Measurements from ENCODE around the gene PLGLB2.
A peak's percentile ranks its signal among the peaks of the same experiment; 100 is the strongest.
"Not testable (repeated sequence)": the region's sequence is repeated elsewhere in the genome, so short reads cannot be mapped to it uniquely, and the experiment has no call there.

The PLGLB2 gene

DNA sequence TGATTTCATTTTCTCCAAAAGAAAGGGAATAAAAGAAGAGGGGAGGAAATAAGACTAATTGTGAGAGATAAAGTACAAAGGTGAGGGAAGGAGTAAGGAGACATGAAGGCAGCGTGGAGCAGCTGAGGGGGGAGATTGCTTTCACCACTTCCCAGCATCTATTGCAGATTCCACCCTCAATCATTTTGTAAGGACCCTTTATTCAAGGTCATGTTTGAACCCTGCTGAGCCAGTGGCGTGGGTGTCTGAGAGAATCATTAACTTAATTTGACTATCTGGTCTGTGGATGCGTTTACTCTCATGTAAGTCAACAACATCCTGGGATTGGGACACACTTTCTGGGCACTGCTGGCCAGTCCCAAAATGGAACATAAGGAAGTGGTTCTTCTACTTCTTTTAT, at the start of gene PLGLB2:
Gene PLGLB2 (plus strand): TSS at position 297 of the 400 bp plus-strand sequence. CDS start 67 bp downstream, at position 364.
- H3K27ac Mint-ChIP-seq; H3K4me1 Mint-ChIP-seq (ENCODE audit: low read depth); H3K36me3 Mint-ChIP-seq (ENCODE audit: low read depth); H3K4me3 Mint-ChIP-seq; H3K9me3 Mint-ChIP-seq; H3K27me3 Mint-ChIP-seq (ENCODE audit: low read depth): not testable (repeated sequence)

DNA sequence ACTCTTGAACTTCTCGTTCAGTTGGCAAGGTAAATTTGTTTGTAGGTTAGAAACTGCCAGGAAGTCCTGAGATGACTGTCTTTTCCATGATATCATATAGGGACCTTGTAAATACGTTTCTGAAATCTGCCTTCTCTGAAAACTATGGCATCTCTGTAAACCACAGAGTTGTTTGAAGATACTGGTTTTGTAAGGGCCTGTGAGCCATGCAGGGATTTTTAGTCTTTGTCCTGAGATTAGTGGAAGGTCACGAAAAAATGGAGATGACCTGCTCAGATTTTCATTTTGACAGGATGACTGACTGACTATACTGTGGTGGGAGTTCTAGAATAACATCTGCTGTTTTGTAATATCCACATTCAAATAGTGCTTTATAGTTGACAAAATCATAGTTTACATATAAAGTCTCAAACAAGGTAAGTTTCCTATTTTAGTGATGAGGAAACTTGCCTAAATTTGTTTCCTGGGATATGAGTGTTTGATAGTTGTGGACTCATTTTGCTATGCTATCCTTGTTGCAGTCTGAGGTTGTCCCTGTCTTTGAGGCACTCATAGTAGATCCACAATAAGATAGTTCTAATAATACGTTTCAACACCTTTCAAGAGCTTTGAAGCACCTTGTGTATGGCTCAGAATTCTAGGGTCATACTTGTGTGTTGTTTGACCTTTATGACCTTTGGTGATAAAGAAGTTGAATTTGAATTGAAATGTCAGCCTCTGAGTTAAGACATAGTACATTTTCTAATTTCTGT, 43.1 kb upstream of the PLGLB2 start:
- peak overlapping the region; percentile 93 for H3K27ac Mint-ChIP-seq
- H3K4me1 Mint-ChIP-seq (ENCODE audit: low read depth); H3K27me3 Mint-ChIP-seq (ENCODE audit: low read depth); H3K36me3 Mint-ChIP-seq (ENCODE audit: low read depth); H3K9me3 Mint-ChIP-seq: not testable (repeated sequence)
- peak overlapping the region; percentile 28 for H3K4me3 Mint-ChIP-seq

DNA sequence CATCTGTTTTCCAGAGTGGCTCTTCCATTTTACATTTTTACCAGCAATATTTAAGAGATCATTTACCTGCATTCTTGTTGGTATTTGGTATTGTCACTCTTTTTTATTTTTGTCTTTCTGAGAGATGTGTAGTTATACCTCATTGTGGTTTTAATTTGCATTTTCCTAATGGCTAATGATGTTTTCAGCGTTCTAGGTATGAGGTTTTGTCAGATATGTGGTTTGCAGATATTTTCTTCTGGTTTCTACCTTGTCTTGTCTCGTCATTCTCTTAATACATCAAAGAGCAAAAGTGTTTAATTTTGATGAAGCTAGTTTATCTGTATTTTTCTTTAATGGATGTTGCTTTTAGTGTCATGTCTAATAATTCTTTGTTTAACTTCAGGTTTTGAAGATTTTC, 39.5 kb upstream of the PLGLB2 start:
- not testable (repeated sequence) for H3K27ac Mint-ChIP-seq; H3K9me3 Mint-ChIP-seq; H3K4me3 Mint-ChIP-seq; H3K4me1 Mint-ChIP-seq (ENCODE audit: low read depth); H3K36me3 Mint-ChIP-seq (ENCODE audit: low read depth); H3K27me3 Mint-ChIP-seq (ENCODE audit: low read depth)

DNA sequence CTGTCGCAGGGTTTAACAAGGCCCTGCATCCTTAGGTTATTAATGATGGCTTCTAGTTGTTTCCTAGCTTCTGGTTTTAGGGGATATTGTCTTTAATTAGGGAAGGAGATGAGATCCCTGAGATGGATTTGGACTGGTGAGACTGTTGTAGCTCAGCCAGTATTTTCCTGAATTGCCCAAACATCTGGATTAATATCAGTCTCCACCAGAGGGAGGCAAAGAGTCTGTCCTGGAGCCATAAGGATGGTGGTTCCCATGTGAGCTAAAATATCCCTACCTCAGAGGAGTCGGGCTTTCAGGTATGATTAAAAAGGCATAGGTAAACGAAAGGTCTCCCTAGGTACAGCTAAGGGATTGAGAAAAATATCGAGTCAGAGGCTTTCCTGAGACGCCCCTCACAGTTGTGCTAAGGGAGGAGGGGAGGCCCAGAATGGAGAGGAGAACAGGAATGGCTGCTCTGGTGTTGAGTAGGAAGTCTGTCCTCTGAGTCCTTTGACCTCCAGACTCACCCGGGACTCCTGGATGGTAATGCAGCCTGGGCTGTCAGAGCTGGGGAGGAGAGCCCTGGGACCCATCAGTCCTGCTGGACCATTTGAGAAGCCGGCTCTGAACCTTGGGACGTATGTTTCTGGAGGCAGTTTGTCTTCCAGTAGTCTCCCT, 19.8 kb upstream of the PLGLB2 start:
- H3K9me3 Mint-ChIP-seq; H3K4me3 Mint-ChIP-seq; H3K27ac Mint-ChIP-seq; H3K36me3 Mint-ChIP-seq (ENCODE audit: low read depth); H3K27me3 Mint-ChIP-seq (ENCODE audit: low read depth); H3K4me1 Mint-ChIP-seq (ENCODE audit: low read depth): not testable (repeated sequence)

DNA sequence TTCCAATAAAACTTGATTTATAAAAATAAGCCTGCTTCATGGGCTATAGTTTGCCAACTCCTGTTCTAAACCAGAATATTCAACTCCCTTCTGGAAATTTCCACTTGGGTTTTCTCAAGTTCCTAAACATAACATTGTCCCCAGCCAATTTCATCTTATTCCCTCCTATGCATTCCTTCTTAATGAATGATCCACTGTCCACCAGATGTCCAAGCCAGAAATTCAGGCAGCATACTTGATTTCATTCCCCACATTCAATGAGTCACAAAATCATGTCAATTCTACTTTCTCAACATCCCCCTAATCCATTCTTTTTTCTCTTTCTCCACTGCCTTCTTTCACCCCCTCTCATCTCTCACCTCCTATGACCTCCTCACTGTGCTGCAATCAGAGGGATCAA, 7.0 kb upstream of the PLGLB2 start:
- H3K4me1 Mint-ChIP-seq (ENCODE audit: low read depth): not testable (repeated sequence)

DNA sequence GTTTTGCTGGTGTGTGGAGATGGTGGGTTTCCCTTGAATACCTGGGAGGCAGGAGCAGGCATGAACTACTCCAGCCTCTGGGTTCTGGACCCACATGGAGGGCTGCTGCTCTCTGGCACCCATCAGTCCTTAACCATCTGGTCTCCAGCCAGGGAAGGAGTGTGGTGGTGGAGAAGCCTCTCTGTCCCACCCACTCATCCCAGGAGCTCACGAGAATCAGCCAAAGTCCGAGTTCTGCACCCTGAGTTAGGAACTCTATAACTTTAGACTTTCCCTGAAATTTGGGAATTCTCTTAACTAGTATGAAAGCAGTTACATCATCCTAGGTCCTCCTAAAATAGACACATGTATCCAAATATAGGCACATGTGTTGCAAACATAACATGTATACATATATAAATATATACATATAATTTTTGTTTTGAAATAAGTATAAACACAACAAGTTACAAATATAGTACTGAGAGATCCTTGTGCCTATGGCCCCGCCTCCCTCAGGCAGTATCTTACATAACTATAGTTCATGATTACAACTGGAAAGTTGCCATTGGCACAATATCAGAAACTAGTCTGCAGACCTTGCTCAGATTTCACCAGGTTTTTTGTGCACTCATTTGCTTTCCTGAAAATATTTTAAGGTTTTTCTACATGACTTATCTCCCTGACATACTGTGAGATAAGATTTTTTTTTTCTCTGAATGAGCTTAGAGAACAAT, 5.3 kb upstream of the PLGLB2 start:
- not testable (repeated sequence) for H3K9me3 Mint-ChIP-seq; H3K27me3 Mint-ChIP-seq (ENCODE audit: low read depth); H3K4me1 Mint-ChIP-seq (ENCODE audit: low read depth); H3K4me3 Mint-ChIP-seq; H3K27ac Mint-ChIP-seq; H3K36me3 Mint-ChIP-seq (ENCODE audit: low read depth)

More for the DNA sequence above, 7.0 kb upstream of the PLGLB2 start:
- not testable (repeated sequence) for H3K27ac Mint-ChIP-seq; H3K36me3 Mint-ChIP-seq (ENCODE audit: low read depth); H3K27me3 Mint-ChIP-seq (ENCODE audit: low read depth); H3K9me3 Mint-ChIP-seq; H3K4me3 Mint-ChIP-seq

DNA sequence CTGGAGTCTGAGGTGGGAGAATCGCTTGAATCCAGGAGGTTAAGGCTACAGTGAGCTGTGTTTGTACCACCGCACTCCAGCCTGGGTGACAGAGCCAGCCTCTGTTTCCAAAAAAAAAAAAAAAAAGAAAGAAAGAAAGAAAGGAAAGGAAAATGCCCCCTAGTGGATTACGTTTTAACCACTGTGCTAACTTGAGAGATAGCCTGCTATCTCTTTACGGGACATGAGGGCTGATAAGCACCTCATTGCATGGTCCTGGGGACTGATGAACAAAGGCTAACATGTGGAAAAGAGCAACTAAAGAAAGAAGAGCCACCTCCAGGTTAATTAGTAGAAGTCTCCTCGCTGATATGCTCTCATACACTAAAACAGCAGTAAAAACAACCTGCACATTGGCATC, 4.2 kb upstream of the PLGLB2 start:
- not testable (repeated sequence) for H3K9me3 Mint-ChIP-seq; H3K4me3 Mint-ChIP-seq; H3K27ac Mint-ChIP-seq; H3K36me3 Mint-ChIP-seq (ENCODE audit: low read depth); H3K4me1 Mint-ChIP-seq (ENCODE audit: low read depth); H3K27me3 Mint-ChIP-seq (ENCODE audit: low read depth)

DNA sequence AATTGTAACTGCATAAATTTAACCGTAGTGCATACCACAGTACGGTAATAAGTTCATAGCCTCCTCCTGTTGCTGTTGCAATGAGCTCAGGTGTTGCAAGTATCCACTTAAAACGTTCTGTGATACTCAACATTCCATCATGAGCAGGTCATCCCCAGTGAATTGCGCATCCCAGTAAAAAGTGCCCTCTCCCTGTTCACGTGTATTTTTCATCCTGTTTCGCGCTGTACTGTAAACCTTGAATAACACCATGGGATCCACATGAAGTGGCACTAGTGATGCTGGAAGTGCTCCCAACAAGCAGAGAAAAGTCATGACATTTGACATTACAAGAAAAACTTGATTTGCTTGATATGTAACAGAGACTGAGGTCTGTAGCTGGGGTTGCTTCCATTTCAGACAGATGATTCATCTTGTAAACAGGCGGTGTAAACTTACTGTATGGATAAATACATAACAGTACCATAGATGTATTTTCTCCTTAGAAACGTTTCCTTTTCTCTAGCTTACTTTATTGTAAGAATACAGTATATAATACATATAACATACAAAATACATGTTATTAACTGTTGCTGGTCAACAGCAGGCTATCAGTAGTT, 2.4 kb upstream of the PLGLB2 start:
- not testable (repeated sequence) for H3K9me3 Mint-ChIP-seq; H3K4me3 Mint-ChIP-seq; H3K36me3 Mint-ChIP-seq (ENCODE audit: low read depth); H3K4me1 Mint-ChIP-seq (ENCODE audit: low read depth); H3K27me3 Mint-ChIP-seq (ENCODE audit: low read depth); H3K27ac Mint-ChIP-seq

DNA sequence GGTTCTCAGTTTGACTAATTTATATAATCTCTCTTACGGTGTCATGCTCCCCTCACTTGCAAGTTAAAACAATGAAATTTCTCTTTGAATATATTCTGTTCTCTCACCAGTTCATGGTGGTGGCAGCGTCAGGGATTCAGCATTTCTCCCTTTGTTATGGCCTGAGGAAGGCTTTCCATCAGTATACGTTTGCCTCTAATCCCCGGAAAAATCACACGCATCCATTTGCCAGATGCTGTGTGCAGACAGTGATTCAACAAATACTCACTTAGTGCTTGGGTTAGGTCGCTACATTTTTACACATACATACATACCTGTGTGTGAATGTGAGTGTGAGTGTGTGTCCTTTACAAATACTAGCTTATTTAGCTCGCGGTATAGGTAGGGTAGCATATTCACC, 637 bp downstream of the PLGLB2 start:
- not testable (repeated sequence) for H3K27ac Mint-ChIP-seq; H3K36me3 Mint-ChIP-seq (ENCODE audit: low read depth); H3K4me1 Mint-ChIP-seq (ENCODE audit: low read depth); H3K27me3 Mint-ChIP-seq (ENCODE audit: low read depth); H3K9me3 Mint-ChIP-seq; H3K4me3 Mint-ChIP-seq

DNA sequence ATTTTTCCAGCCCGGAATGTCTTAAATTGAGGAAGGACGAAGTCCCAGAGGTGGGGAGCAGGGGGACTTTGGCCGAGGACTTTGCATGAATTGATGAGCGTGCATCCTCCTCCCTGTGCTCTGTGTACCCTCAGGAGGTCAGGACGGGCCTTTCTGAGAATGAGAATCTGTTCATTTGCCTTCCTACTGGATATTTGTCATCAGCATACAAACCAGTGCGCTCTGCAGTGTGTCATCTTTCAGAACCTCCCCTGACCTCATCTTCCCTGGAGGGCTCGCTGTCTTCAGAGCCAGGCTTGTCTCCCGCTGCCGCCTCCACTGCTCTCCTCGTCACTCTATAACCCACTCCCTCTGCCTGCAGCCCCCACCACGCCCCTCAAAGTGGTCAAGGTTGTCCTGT, 2.7 kb downstream of the PLGLB2 start:
- not testable (repeated sequence) for H3K27me3 Mint-ChIP-seq (ENCODE audit: low read depth); H3K9me3 Mint-ChIP-seq; H3K36me3 Mint-ChIP-seq (ENCODE audit: low read depth); H3K4me3 Mint-ChIP-seq; H3K4me1 Mint-ChIP-seq (ENCODE audit: low read depth); H3K27ac Mint-ChIP-seq

DNA sequence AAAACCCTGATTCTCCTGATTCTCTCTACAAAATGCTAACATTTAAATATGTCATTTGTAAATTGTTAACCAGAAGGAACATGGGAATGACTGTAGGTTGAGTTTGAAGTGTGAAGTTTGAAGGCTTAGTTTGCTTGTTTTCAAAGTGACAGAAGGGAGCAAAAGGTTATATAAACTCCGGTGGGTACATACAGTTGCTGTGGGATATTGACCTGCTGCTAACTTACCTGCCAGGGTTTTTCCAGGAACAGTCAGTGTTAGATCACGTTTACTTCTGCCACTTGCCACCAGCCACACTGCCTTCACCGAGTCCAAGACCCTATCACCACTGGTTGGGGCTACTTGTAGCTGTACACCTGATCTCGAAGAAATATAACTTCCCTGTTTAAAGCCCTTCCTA, 6.9 kb downstream of the PLGLB2 start:
- H3K36me3 Mint-ChIP-seq (ENCODE audit: low read depth); H3K27ac Mint-ChIP-seq; H3K27me3 Mint-ChIP-seq (ENCODE audit: low read depth); H3K4me1 Mint-ChIP-seq (ENCODE audit: low read depth); H3K4me3 Mint-ChIP-seq; H3K9me3 Mint-ChIP-seq: not testable (repeated sequence)
